Measurements from ENCODE around the gene GCC1. TPM values are rescaled to one million over a fixed set of nuclear protein-coding genes. Genes with fewer than 3 reads are reported as not detected.
A peak's percentile ranks its signal among the peaks of the same experiment; 100 is the strongest.

GCC1 gene
- 16.8 and 18.4 TPM in 2 replicates for total RNA-seq (2021)
- long read RNA-seq, full-length matches to known transcripts, result 153 of 162 reads
- long read RNA-seq, partial matches to known transcripts, result 0 of 162 reads
- long read RNA-seq, other reads (novel, unspliced or antisense), result 9 of 162 reads

- H3K36me3 Mint-ChIP-seq (ENCODE audit: insufficient read depth in 1 of 3, low read depth in 3 of 3), result peaks cover 19 to 40% (median 23%) of the 10 kb centered on the region in 3 experiments
- Histone ChIP-seq H3K4me2 (ENCODE audit: insufficient read depth, insufficient read length, low read length) (peak within 1 kb of the TSS; percentile 82), H2BK15ac (ENCODE audit: low read depth, low read length) (no peak within 1 kb of the TSS), H3K23ac (ENCODE audit: insufficient read length, low read depth, low read length) (no peak within 1 kb of the TSS), H4K8ac (replicated peaks; ENCODE audit: insufficient read length, low read depth, low read length) (no peak within 1 kb of the TSS), H3K14ac (ENCODE audit: insufficient read depth, low read length) (no peak within 1 kb of the TSS), H2BK20ac (ENCODE audit: low read depth, low read length, poor library complexity, severe bottlenecking) (no peak within 1 kb of the TSS), H3K27me3 (ENCODE audit: insufficient read depth, low read length) (peaks cover 7% of the 10 kb centered on the region; the same call in 1 of the 2 replicates), H3K9me3 (ENCODE audit: control insufficient read depth, low read depth, low read length) (no peaks in the 10 kb centered on the region), H3K18ac (ENCODE audit: insufficient read length, low read depth, low read length) (peak within 1 kb of the TSS; percentile 28), H3K27ac (ENCODE audit: insufficient read length, low read depth, low read length) (no peak within 1 kb of the TSS), H2AK5ac (ENCODE audit: insufficient read length, low read length) (no peak within 1 kb of the TSS), H2AFZ (ENCODE audit: low read length) (no peak within 1 kb of the TSS), H3K79me2 (ENCODE audit: insufficient read depth, low read length) (no peaks in the 10 kb centered on the region), H3K4ac (ENCODE audit: low read depth, low read length) (no peak within 1 kb of the TSS), H2BK12ac (ENCODE audit: insufficient read length, low read depth, low read length) (no peak within 1 kb of the TSS), H3K4me1 (ENCODE audit: insufficient read depth, low read length) (peaks cover 2% of the 10 kb centered on the region; the same call in 1 of the 2 replicates), H4K91ac (ENCODE audit: insufficient read length, low read depth, low read length) (no peak within 1 kb of the TSS), H3K79me1 (ENCODE audit: insufficient read depth, low read depth, low read length, poor library complexity, severe bottlenecking) (peaks cover 6% of the 10 kb centered on the region), H3K9ac (ENCODE audit: extremely low read depth, insufficient read length, low read length) (peak within 1 kb of the TSS; percentile 53), H4K5ac (ENCODE audit: insufficient read length, low read depth, low read length) (no peak within 1 kb of the TSS), H2BK120ac (ENCODE audit: low read depth, low read length, poor library complexity, severe bottlenecking) (no peak within 1 kb of the TSS), H3K23me2 (ENCODE audit: insufficient read length, low read depth, low read length, poor library complexity, severe bottlenecking) (peaks cover 18% of the 10 kb centered on the region), H3T11ph (ENCODE audit: low read length) (no peak within 1 kb of the TSS), H3K56ac (ENCODE audit: insufficient read length, low read depth, low read length) (no peak within 1 kb of the TSS), H4K20me1 (ENCODE audit: control insufficient read depth, insufficient read depth, insufficient read length) (no peaks in the 10 kb centered on the region), H2BK5ac (ENCODE audit: insufficient read length, low read length) (no peak within 1 kb of the TSS)
- H3K27me3 Mint-ChIP-seq (ENCODE audit: low read depth), result peaks cover 24% of the 10 kb centered on the region
- H3K4me1 Mint-ChIP-seq, result peaks cover 18 to 33% of the 10 kb centered on the region in 2 experiments
- TF ChIP-seq CTCF (conservative IDR thresholded peaks at IDR 0.05), result no peak
- DNase-seq, result peak; percentile 92
- peak within 1 kb of the TSS in 2 of 3 experiments; percentile 74 to 95; a peak in 2 of 7 replicates for H3K27ac Mint-ChIP-seq
- no peaks in the 10 kb centered on the region for H3K9me3 Mint-ChIP-seq
- WGBS (ENCODE audit: extremely low coverage, insufficient read length, low lambda C conversion rate), result no CpG with 5 or more reads among the region's 78 CpGs
- H3K4me3 Mint-ChIP-seq, result peak within 1 kb of the TSS; percentile 91 to 95
Measured at GRCh38 chr7:127585044-127585953, at the start of gene GCC1. GCC1 (minus strand) TSS chr7:127585596; CDS start chr7:127585182, 414 bp downstream.

Data from H9 (cell line).